ENCODE results near the gene RASA3. TPM values are rescaled to one million over a fixed set of nuclear protein-coding genes. Genes with fewer than 3 reads are reported as not detected.

The RASA3 gene
- total and polyA plus RNA-seq, 2 donors (not counting 3 experiments of a cell fraction or from before 2014, with no cell fraction given), result 26.5 to 53.8 TPM

GRCh38 chr13:114038900-114039299 is 93.5 kb downstream of the RASA3 start:
- Histone ChIP-seq H3K27me3 (ENCODE audit: control insufficient read depth in 2 of 2, insufficient read depth in 2 of 2, low read length in 2 of 2) (no peaks in the 10 kb centered on the region), H4K20me1 (replicated peaks; ENCODE audit: control insufficient read depth, extremely low read depth, insufficient read depth, low read length) (no peaks in the 10 kb centered on the region), H3K36me3 (ENCODE audit: control insufficient read depth in 2 of 2, extremely low read depth in 1 of 2, insufficient read depth in 2 of 2, low read length in 2 of 2) (peaks cover 0 to 10% of the 10 kb centered on the region in 2 experiments), H3K4me1 (ENCODE audit: control insufficient read depth, extremely low read depth, insufficient read depth, low read length) (peaks cover 13% of the 10 kb centered on the region), H3K9me1 (replicated peaks; ENCODE audit: control insufficient read depth, extremely low read depth, insufficient read depth, low read length) (no peaks in the 10 kb centered on the region), H2AFZ (ENCODE audit: low read depth, low read length) (no peak overlapping the region), H3K27ac (ENCODE audit: insufficient read depth, low read depth, low read length) (no peak overlapping the region), H3K9ac (replicated peaks; ENCODE audit: extremely low read depth, insufficient read depth, low read length) (no peak overlapping the region), H3K4me3 (replicated peaks in 1 of 3; ENCODE audit: insufficient read depth in 1 of 3, low read depth in 1 of 3, low read length in 3 of 3) (no peak overlapping the region), H3K79me2 (ENCODE audit: control insufficient read depth, insufficient read depth, low read length) (peaks cover 75% of the 10 kb centered on the region), H3K9me3 (replicated peaks; ENCODE audit: control insufficient read depth, insufficient read depth, low read length) (no peaks in the 10 kb centered on the region), H3K4me2 (ENCODE audit: insufficient read depth, low read length) (no peak overlapping the region)
- dilution Hi-C loops (cut with MboI; ENCODE audit: extremely low pct_ligation_motif_present, low sequenced_read_pairs) (no loop called here), intact Hi-C loops (cut with micrococcal nuclease) (no loop called here)
- no TSS peak for BruUV-seq (replicated peaks)
- TF ChIP-seq POLR2AphosphoS5 (IDR thresholded peaks at IDR 0.05; ENCODE audit: insufficient read depth, low read depth, low read length) (no peak), FOS (IDR thresholded peaks at IDR 0.05; ENCODE audit: borderline replicate concordance, insufficient read depth, low read length) (no peak), POLR2A (IDR thresholded peaks at IDR 0.05; ENCODE audit: low read depth, low read length) (no peak), JUN (IDR thresholded peaks at IDR 0.05; ENCODE audit: borderline replicate concordance, insufficient read depth, insufficient read length, low read depth) (no peak), MYC (IDR thresholded peaks at IDR 0.05; ENCODE audit: low read depth, low read length) (no peak), EZH2 (IDR thresholded peaks at IDR 0.05; ENCODE audit: borderline replicate concordance, low read depth, low read length, severe bottlenecking) (no peak), CTCF (IDR thresholded peaks at IDR 0.05; ENCODE audit: extremely low read depth in 1 of 2, insufficient read depth in 1 of 2, low read depth in 1 of 2, low read length in 2 of 2) (no peak), GATA2 (IDR thresholded peaks at IDR 0.05; ENCODE audit: insufficient read depth, insufficient read length, low read depth, low read length) (no peak)
- TF ChIP-seq, protein P1, sequence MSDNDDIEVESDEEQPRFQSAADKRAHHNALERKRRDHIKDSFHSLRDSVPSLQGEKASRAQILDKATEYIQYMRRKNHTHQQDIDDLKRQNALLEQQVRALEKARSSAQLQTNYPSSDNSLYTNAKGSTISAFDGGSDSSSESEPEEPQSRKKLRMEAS (IDR thresholded peaks at IDR 0.05; ENCODE audit: insufficient read depth, insufficient read length), result no peak
- CTCF ChIA-PET, result no interaction called here
- no peak for DNase-seq (ENCODE audit: low read depth, low spot score)
- FAIRE-seq, result no peak
- POLR2A ChIA-PET, result no interaction called here

All from endothelial cell of umbilical vein (primary cell).